GM18526 (cell line): ENCODE data around the gene ANKRD13B.
A peak's percentile ranks its signal among the peaks of the same experiment; 100 is the strongest.

Experiments
- POLR2A ChIP-seq: IDR thresholded peaks from 3 replicates; pipeline ENCODE4 v1.6.1; 2011; ENCODE audit not compliant: insufficient read length; ENCODE audit errors: extremely low read depth

Gene ANKRD13B

GRCh38 chr17:29586676-29587469, 6.1 kb upstream of the ANKRD13B start:
- TF ChIP-seq POLR2A: no peak

DNA sequence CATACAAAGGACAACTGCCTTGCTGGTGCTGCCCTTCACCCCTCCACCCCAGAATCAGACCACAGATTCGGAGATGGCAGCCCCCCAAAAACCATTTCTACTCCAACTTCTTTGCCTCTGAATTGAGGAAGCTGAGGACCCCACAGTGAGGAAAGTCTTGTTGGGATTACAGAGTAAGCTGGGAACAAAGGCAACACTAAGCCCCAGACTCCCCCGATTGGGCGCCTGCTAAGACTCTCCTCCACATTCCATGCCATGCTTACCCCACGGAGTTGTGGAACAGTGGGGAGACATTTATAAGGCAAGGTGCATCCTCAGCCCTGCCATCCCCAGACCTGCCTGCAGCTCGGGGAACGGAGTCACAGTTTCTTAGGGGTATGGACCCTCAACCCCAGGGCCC, 5.3 kb upstream of the ANKRD13B start:
- TF ChIP-seq POLR2A: no peak

- TF ChIP-seq POLR2A: no peak
Measured at GRCh38 chr17:29588017-29588561, 4.8 kb upstream of the ANKRD13B start.

GRCh38 chr17:29588562-29589411, 4.1 kb upstream of the ANKRD13B start:
- no peak for TF ChIP-seq POLR2A

- TF ChIP-seq POLR2A: peak; percentile 62
Measured at GRCh38 chr17:29589524-29590410, 3.2 kb upstream of the ANKRD13B start, which contains the start of gene GIT1. Gene GIT1 (minus strand): TSS chr17:29589648. CDS start chr17:29589378, 270 bp downstream.

GRCh38 chr17:29590411-29591145, 2.4 kb upstream of the ANKRD13B start:
- no peak for TF ChIP-seq POLR2A

GRCh38 chr17:29591146-29591736, 1.7 kb upstream of the ANKRD13B start:
- TF ChIP-seq POLR2A: no peak

GRCh38 chr17:29591737-29592608, 959 bp upstream of the ANKRD13B start:
- TF ChIP-seq POLR2A: no peak

DNA sequence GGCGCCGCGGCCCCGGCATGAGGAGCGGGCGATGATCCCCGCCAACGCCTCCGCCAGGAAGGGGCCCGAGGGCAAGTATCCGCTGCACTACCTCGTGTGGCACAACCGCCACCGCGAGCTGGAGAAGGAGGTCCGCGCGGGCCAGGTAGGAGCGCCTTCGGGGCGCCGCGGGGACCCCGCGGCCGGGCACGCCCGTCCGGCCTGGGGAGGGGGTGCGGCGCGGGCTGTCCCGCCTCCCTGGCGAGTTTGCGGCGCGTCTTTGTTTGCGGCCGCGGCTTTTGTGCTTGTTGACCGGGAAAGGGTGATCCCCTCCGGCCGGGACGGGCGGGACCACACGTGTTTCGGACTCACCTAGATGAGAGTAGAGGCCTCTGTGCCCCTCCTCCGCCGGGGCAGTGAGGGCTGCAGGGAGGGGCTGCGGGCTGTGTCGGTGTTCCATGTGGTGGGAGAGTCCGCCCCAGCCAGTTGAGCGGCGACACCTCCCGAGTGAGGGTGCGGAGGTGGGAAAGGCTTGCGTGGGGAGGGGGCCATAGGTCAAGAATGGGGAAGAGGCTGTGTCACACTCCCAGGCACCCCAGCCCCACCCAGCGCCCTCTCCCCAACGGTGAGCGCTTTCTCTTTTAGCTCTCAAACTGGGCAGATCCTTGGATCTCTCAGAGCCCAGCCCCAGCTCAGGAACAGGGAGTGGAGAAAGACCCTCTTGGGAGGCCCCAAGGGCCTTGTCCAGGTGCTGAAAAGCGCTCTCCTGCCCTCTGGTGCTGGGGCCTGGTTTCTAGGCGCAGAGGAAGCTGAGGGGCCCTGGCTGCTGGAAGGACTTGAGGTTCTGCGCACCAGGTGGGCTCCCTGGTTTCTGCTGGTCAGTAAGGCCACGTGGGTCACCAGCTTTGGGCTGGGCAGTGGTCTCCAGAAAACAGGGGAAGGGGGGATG, 923 bp downstream of the ANKRD13B start:
- TF ChIP-seq POLR2A: no peak

GRCh38 chr17:29594519-29595090, 1.7 kb downstream of the ANKRD13B start:
- TF ChIP-seq POLR2A: no peak

GRCh38 chr17:29595107-29595942, 2.4 kb downstream of the ANKRD13B start:
- TF ChIP-seq POLR2A: no peak
